GM19099 (cell line): ENCODE results near the gene SPRN.

Experiments
- POLR2A ChIP-seq: IDR thresholded peaks from 3 replicates; pipeline ENCODE4 v1.6.1; 2011; ENCODE audit warnings: low read depth; ENCODE audit not compliant: insufficient read length; ENCODE audit errors: extremely low read depth

Gene SPRN

GRCh38 chr10:133373174-133374090 is 51.0 kb downstream of the SPRN start, which contains the start of gene ECHS1:
Gene ECHS1, minus strand, starts transcription at chr10:133373354. Its CDS starts 21 bp downstream, at chr10:133373333.
- peak; percentile 89 for TF ChIP-seq POLR2A

GRCh38 chr10:133372507-133372906 is 51.9 kb downstream of the SPRN start:
- no peak for TF ChIP-seq POLR2A
